MM.1S (cell line): Measurements from ENCODE around the gene ROR2.

Source experiments
- DNase-seq: peaks from one replicate; pipeline ENCODE4 v3.0.0-alpha.2; 2015
- H2AFZ ChIP-seq: fragments of 300-600 bp; sonication (generic); 2 replicates; pipeline ENCODE4 v1.6.0; 2016; ENCODE audit warnings: antibody characterized with exemption, low read length
- H3F3A ChIP-seq: fragments of 300-600 bp; sonication (generic); 2 replicates; pipeline ENCODE4 v1.6.1; 2016; ENCODE audit warnings: mild to moderate bottlenecking, antibody characterized with exemption, low read length, moderate library complexity, mixed read lengths; ENCODE audit not compliant: insufficient read depth
- H3K27ac ChIP-seq: fragments of 300-600 bp; sonication (generic); 2 replicates; pipeline ENCODE4 v1.5.1; 2016; ENCODE audit warnings: mild to moderate bottlenecking, low read length
- H3K27me3 ChIP-seq: fragments of 300-600 bp; sonication (generic); replicated peaks from 2 replicates; pipeline ENCODE4 v1.6.0; 2016; ENCODE audit warnings: low read length; ENCODE audit not compliant: insufficient read depth
- H3K36me3 ChIP-seq: fragments of 300-600 bp; sonication (generic); replicated peaks from 2 replicates; pipeline ENCODE4 v1.6.1; 2016; ENCODE audit warnings: mild to moderate bottlenecking, low read length, mixed read lengths; ENCODE audit not compliant: insufficient read depth
- H3K4me1 ChIP-seq: fragments of 300-600 bp; sonication (generic); 2 replicates; pipeline ENCODE4 v1.6.1; 2016; ENCODE audit warnings: low read length, mixed read lengths
- H3K4me2 ChIP-seq: fragments of 300-600 bp; sonication (generic); 2 replicates; pipeline ENCODE4 v1.6.0; 2016; ENCODE audit warnings: low read depth, low read length
- H3K4me3 ChIP-seq: fragments of 300-600 bp; sonication (generic); 2 replicates; pipeline ENCODE4 v1.5.1; 2016; ENCODE audit warnings: low read length, mixed read lengths
- H3K79me2 ChIP-seq: fragments of 300-600 bp; sonication (generic); 2 replicates; pipeline ENCODE4 v1.6.1; 2016; ENCODE audit warnings: mixed run types, low read length, mixed read lengths
- H3K9ac ChIP-seq: fragments of 300-600 bp; sonication (generic); 2 replicates; pipeline ENCODE4 v1.6.1; 2016; ENCODE audit warnings: low read length, mixed read lengths
- H3K9me2 ChIP-seq: fragments of 300-600 bp; sonication (generic); replicated peaks from 2 replicates; pipeline ENCODE4 v1.6.1; 2016; ENCODE audit warnings: mild to moderate bottlenecking, low read length, mixed read lengths; ENCODE audit not compliant: insufficient read depth
- H3K9me3 ChIP-seq: fragments of 300-600 bp; sonication (generic); replicated peaks from 2 replicates; pipeline ENCODE4 v1.6.1; 2016; ENCODE audit warnings: mild to moderate bottlenecking, low read length, mixed read lengths; ENCODE audit not compliant: insufficient read depth
- H4K20me1 ChIP-seq: fragments of 300-600 bp; sonication (generic); 2 replicates; pipeline ENCODE4 v1.6.1; 2016; ENCODE audit warnings: mild to moderate bottlenecking, low read length, moderate library complexity, mixed read lengths; ENCODE audit not compliant: insufficient read depth
- EZH2 ChIP-seq: fragments of 300-600 bp; sonication (generic); optimal IDR thresholded peaks from 2 replicates; pipeline ENCODE3; 2017; ENCODE audit warnings: low read depth, mild to moderate bottlenecking, antibody characterized with exemption, low read length, mixed read lengths
- EZH2phosphoT487 ChIP-seq: fragments of 300-600 bp; sonication (generic); IDR thresholded peaks from 2 replicates; pipeline ENCODE4 v1.6.1; 2018; ENCODE audit warnings: antibody characterized with exemption, low read length
- TF ChIP-seq, protein P1 (sequence below): fragments of 300-600 bp; sonication (generic); IDR thresholded peaks from 2 replicates; pipeline ENCODE4 v1.5.1; 2016; ENCODE audit warnings: antibody characterized with exemption, low read length, mixed read lengths

ROR2 gene

GRCh38 chr9:91944711-91945110 is 5.3 kb downstream of the ROR2 start:
- Histone ChIP-seq H3K4me1 (0 out of 2 replicates have a peak, but pooled peaks cover 2% of the 10 kb centered on the region), H3K79me2 (peaks cover 86% of the 10 kb centered on the region), H3K36me3 (no peaks in the 10 kb centered on the region), H2AFZ (no peak overlapping the region), H3F3A (no peaks in the 10 kb centered on the region), H3K27me3 (no peaks in the 10 kb centered on the region), H4K20me1 (no peaks in the 10 kb centered on the region), H3K9me3 (no peaks in the 10 kb centered on the region), H3K27ac (no peak overlapping the region), H3K4me3 (no peak overlapping the region), H3K4me2 (no peak overlapping the region), H3K9me2 (no peaks in the 10 kb centered on the region), H3K9ac (no peak overlapping the region)
- TF ChIP-seq, protein P1, sequence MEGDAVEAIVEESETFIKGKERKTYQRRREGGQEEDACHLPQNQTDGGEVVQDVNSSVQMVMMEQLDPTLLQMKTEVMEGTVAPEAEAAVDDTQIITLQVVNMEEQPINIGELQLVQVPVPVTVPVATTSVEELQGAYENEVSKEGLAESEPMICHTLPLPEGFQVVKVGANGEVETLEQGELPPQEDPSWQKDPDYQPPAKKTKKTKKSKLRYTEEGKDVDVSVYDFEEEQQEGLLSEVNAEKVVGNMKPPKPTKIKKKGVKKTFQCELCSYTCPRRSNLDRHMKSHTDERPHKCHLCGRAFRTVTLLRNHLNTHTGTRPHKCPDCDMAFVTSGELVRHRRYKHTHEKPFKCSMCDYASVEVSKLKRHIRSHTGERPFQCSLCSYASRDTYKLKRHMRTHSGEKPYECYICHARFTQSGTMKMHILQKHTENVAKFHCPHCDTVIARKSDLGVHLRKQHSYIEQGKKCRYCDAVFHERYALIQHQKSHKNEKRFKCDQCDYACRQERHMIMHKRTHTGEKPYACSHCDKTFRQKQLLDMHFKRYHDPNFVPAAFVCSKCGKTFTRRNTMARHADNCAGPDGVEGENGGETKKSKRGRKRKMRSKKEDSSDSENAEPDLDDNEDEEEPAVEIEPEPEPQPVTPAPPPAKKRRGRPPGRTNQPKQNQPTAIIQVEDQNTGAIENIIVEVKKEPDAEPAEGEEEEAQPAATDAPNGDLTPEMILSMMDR: no peak
- TF ChIP-seq EZH2: no peak
- no peak for TF ChIP-seq EZH2phosphoT487
- DNase-seq: no peak

DNA sequence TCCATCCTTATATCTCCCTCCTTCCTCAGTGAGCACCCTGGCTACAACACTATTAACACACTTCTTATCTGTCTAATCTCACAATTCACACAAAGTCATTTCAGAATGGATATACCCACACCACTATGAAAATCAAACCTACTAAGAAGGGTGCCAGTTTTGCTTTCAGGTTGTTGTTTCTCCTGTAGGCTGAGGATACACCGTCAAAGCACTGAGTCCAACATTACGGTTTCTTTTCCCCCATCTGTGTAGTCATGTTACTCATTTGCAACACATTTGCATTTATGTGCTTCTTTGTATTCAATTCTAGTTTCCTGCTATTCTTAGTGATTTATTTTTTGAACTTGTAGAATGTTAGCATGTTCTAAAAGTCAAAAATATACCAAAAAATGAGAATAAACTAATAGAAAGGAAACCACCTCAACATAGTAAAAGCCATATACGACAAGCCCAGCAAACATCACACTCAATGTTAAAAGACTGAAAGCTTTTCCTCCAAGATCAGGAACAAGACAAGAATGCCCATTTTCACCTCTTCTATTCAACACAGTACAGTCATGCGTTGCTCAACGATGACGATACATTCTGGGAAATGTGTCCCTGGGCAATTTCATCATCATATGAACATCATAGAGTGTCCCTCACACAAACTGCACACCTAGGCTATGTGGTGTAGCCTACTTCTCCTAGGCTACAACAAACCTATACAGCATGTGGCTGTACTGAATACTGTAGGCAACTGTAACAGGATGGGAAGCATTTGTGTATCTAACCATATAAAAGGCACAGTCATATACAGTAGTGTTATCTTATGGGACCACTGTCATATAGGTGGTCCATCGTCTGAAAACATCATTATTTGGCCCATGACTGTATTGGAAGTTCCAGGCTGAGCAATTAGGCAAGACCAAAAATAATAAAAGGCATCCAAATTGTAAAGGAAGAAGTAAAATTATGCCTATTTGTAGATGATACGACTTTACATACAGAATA is 6.3 kb downstream of the ROR2 start:
- Histone ChIP-seq H3K79me2 (peaks cover 83% of the 10 kb centered on the region), H4K20me1 (no peaks in the 10 kb centered on the region), H3K9ac (no peak overlapping the region), H3K9me3 (no peaks in the 10 kb centered on the region), H3K36me3 (no peaks in the 10 kb centered on the region), H3K27ac (no peak overlapping the region), H2AFZ (no peak overlapping the region), H3K4me3 (no peak overlapping the region), H3F3A (no peaks in the 10 kb centered on the region), H3K9me2 (no peaks in the 10 kb centered on the region), H3K27me3 (no peaks in the 10 kb centered on the region), H3K4me2 (no peak overlapping the region), H3K4me1 (0 out of 2 replicates have a peak, but pooled peaks cover 2% of the 10 kb centered on the region)
- DNase-seq: no peak
- no peak for TF ChIP-seq EZH2
- TF ChIP-seq, protein P1: no peak
- no peak for TF ChIP-seq EZH2phosphoT487

DNA sequence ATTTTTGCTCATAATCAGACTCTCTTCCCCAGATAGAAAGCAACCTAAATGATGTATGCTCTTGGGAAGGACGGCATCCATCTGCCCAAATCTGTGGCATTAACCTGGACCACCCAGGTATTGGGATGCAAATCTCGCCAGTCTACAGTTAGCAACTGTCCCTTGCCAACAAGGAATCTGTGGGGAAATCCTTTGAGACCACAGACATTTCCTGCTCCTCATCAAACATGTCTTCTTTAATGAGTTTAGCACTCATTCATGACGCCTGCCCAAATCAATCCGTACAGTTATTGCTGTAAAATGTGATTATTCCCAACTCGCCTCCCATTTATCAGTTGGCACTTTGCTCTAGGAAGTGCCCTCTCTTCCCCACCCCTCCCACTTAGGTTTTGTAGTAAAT is 7.8 kb downstream of the ROR2 start:
- Histone ChIP-seq H3K9ac (no peak overlapping the region), H3K9me3 (no peaks in the 10 kb centered on the region), H3K4me1 (no peaks in the 10 kb centered on the region), H3K4me2 (no peak overlapping the region), H3K9me2 (no peaks in the 10 kb centered on the region), H3F3A (no peaks in the 10 kb centered on the region), H3K79me2 (peaks cover 81% of the 10 kb centered on the region), H3K4me3 (no peak overlapping the region), H3K27ac (no peak overlapping the region), H4K20me1 (no peaks in the 10 kb centered on the region), H3K27me3 (no peaks in the 10 kb centered on the region), H3K36me3 (no peaks in the 10 kb centered on the region), H2AFZ (no peak overlapping the region)
- no peak for DNase-seq
- TF ChIP-seq EZH2 (no peak), EZH2phosphoT487 (no peak)
- TF ChIP-seq, protein P1: no peak
